ENCODE measurements around the gene MYBBP1A. TPM values are rescaled to one million over a fixed set of nuclear protein-coding genes. Genes with fewer than 3 reads are reported as not detected.
A peak's percentile ranks its signal among the peaks of the same experiment; 100 is the strongest.

MYBBP1A gene
- total RNA-seq, 2 experiments from 2014 or later, result 72.4 to 94.3 TPM

GRCh38 chr17:4539576-4540223, 15.5 kb downstream of the MYBBP1A start:
- peaks cover 5% of the 10 kb centered on the region for H3K36me3 Mint-ChIP-seq
- H3K27ac Mint-ChIP-seq, result no peak overlapping the region
- CTCF ChIA-PET, result interaction anchor here (4.0 kb wide), 1 partner anchor 119 kb away, joined by 23 read pairs; no protein-coding TSS in a partner anchor
- DNase-seq, result no peak
- no peaks in the 10 kb centered on the region for H3K27me3 Mint-ChIP-seq
- ATAC-seq, result no peak
- H3K4me3 Mint-ChIP-seq, result no peak overlapping the region
- no peaks in the 10 kb centered on the region for H3K9me3 Mint-ChIP-seq (ENCODE audit: low read depth)
- H3K4me1 Mint-ChIP-seq, result no peaks in the 10 kb centered on the region

- Mint-ChIP-seq H3K36me3 (peaks cover 5% of the 10 kb centered on the region), H3K4me1 (no peaks in the 10 kb centered on the region), H3K4me3 (no peak overlapping the region), H3K27ac (no peak overlapping the region), H3K27me3 (no peaks in the 10 kb centered on the region), H3K9me3 (ENCODE audit: low read depth) (no peaks in the 10 kb centered on the region)
- DNase-seq, result no peak
- ATAC-seq, result no peak
- CTCF ChIA-PET, result interaction anchor here (4.0 kb wide), 1 partner anchor 118 kb away, joined by 23 read pairs; no protein-coding TSS in a partner anchor
These were observed 16.2 kb downstream of the MYBBP1A start for GRCh38 chr17:4539025-4539424.

- no peak overlapping the region for H3K27ac Mint-ChIP-seq
- H3K4me3 Mint-ChIP-seq, result no peak overlapping the region
- CTCF ChIA-PET, result interaction anchor here (0.5 to 4.0 kb wide), 2 partner anchors 118 to 161 kb away, joined by 3 to 23 read pairs; no protein-coding TSS in a partner anchor
- peaks cover 3% of the 10 kb centered on the region for H3K36me3 Mint-ChIP-seq
- DNase-seq, result no peak
- peaks cover 5% of the 10 kb centered on the region for H3K4me1 Mint-ChIP-seq
- ATAC-seq, result no peak
- H3K27me3 Mint-ChIP-seq, result no peaks in the 10 kb centered on the region
- no peaks in the 10 kb centered on the region for H3K9me3 Mint-ChIP-seq (ENCODE audit: low read depth)
These were observed 16.8 kb downstream of the MYBBP1A start for GRCh38 chr17:4538236-4539002.

GRCh38 chr17:4537451-4538235, 17.5 kb downstream of the MYBBP1A start:
- Mint-ChIP-seq H3K27me3 (no peaks in the 10 kb centered on the region), H3K4me1 (peaks cover 6% of the 10 kb centered on the region), H3K9me3 (ENCODE audit: low read depth) (no peaks in the 10 kb centered on the region), H3K4me3 (no peak overlapping the region), H3K27ac (no peak overlapping the region), H3K36me3 (peaks cover 3% of the 10 kb centered on the region)
- DNase-seq (no peak), ATAC-seq (no peak)
- CTCF ChIA-PET, result interaction anchor here (0.5 to 4.0 kb wide), 3 partner anchors 29 to 160 kb away, joined by 3 to 23 read pairs (median 3); no protein-coding TSS in a partner anchor

- DNase-seq (no peak), ATAC-seq (no peak)
- Mint-ChIP-seq H3K4me3 (no peak overlapping the region), H3K4me1 (peaks cover 6% of the 10 kb centered on the region), H3K9me3 (ENCODE audit: low read depth) (no peaks in the 10 kb centered on the region), H3K27ac (no peak overlapping the region), H3K27me3 (peaks cover 2% of the 10 kb centered on the region), H3K36me3 (peaks cover 3% of the 10 kb centered on the region)
- CTCF ChIA-PET, result interaction anchor here (1.1 to 4.0 kb wide), 3 partner anchors 13 to 116 kb away, joined by 3 to 23 read pairs (median 3); no protein-coding TSS in a partner anchor
These were observed 18.3 kb downstream of the MYBBP1A start for GRCh38 chr17:4536742-4537411.

GRCh38 chr17:4536259-4536741, 18.9 kb downstream of the MYBBP1A start:
- Mint-ChIP-seq H3K27me3 (peaks cover 2% of the 10 kb centered on the region), H3K36me3 (peaks cover 3% of the 10 kb centered on the region), H3K27ac (no peak overlapping the region), H3K4me3 (no peak overlapping the region), H3K4me1 (peaks cover 6% of the 10 kb centered on the region), H3K9me3 (ENCODE audit: low read depth) (no peaks in the 10 kb centered on the region)
- CTCF ChIA-PET, result interaction anchor here (1.1 to 4.0 kb wide), 3 partner anchors 13 to 116 kb away, joined by 3 to 23 read pairs (median 3); no protein-coding TSS in a partner anchor
- ATAC-seq (no peak), DNase-seq (no peak)

- CTCF ChIA-PET, result no interaction called here
- Mint-ChIP-seq H3K36me3 (peaks cover 3% of the 10 kb centered on the region), H3K27me3 (peaks cover 2% of the 10 kb centered on the region), H3K4me3 (no peak overlapping the region), H3K4me1 (peaks cover 6% of the 10 kb centered on the region), H3K9me3 (ENCODE audit: low read depth) (no peaks in the 10 kb centered on the region), H3K27ac (no peak overlapping the region)
- DNase-seq (no peak), ATAC-seq (no peak)
These were observed 19.4 kb downstream of the MYBBP1A start for GRCh38 chr17:4535667-4536258.

- CTCF ChIA-PET, result no interaction called here
- no peak overlapping the region for H3K4me3 Mint-ChIP-seq
- peaks cover 6% of the 10 kb centered on the region for H3K4me1 Mint-ChIP-seq
- DNase-seq, result no peak
- peaks cover 2% of the 10 kb centered on the region for H3K27me3 Mint-ChIP-seq
- peaks cover 3% of the 10 kb centered on the region for H3K36me3 Mint-ChIP-seq
- H3K27ac Mint-ChIP-seq, result no peak overlapping the region
- ATAC-seq, result no peak
- H3K9me3 Mint-ChIP-seq (ENCODE audit: low read depth), result no peaks in the 10 kb centered on the region
These were observed 20.1 kb downstream of the MYBBP1A start for GRCh38 chr17:4534928-4535666.

GRCh38 chr17:4534515-4534914, 20.7 kb downstream of the MYBBP1A start:
- peaks cover 3% of the 10 kb centered on the region for H3K27me3 Mint-ChIP-seq
- H3K4me1 Mint-ChIP-seq, result peaks cover 6% of the 10 kb centered on the region
- DNase-seq, result no peak
- CTCF ChIA-PET, result no interaction called here
- no peak overlapping the region for H3K4me3 Mint-ChIP-seq
- ATAC-seq, result no peak
- H3K36me3 Mint-ChIP-seq, result no peaks in the 10 kb centered on the region
- no peaks in the 10 kb centered on the region for H3K9me3 Mint-ChIP-seq (ENCODE audit: low read depth)
- no peak overlapping the region for H3K27ac Mint-ChIP-seq

- no peak overlapping the region for H3K4me3 Mint-ChIP-seq
- H3K36me3 Mint-ChIP-seq, result no peaks in the 10 kb centered on the region
- ATAC-seq, result no peak
- DNase-seq, result peak; percentile 47
- CTCF ChIA-PET, result no interaction called here
- no peaks in the 10 kb centered on the region for H3K9me3 Mint-ChIP-seq (ENCODE audit: low read depth)
- no peak overlapping the region for H3K27ac Mint-ChIP-seq
- H3K4me1 Mint-ChIP-seq, result peaks cover 6% of the 10 kb centered on the region
- peaks cover 5% of the 10 kb centered on the region for H3K27me3 Mint-ChIP-seq
These were observed 21.4 kb downstream of the MYBBP1A start for GRCh38 chr17:4533523-4534504.

- Mint-ChIP-seq H3K9me3 (ENCODE audit: low read depth) (no peaks in the 10 kb centered on the region), H3K4me3 (no peak overlapping the region)
- CTCF ChIA-PET, result interaction anchor here (1.0 kb wide), 1 partner anchor 112 kb away, joined by 4 read pairs; no protein-coding TSS in a partner anchor
These were observed 22.2 kb downstream of the MYBBP1A start for GRCh38 chr17:4532860-4533522.

More at GRCh38 chr17:4532860-4533522, 22.2 kb downstream of the MYBBP1A start:
- no peak overlapping the region for H3K27ac Mint-ChIP-seq
- H3K36me3 Mint-ChIP-seq, result no peaks in the 10 kb centered on the region
- H3K4me1 Mint-ChIP-seq, result peaks cover 6% of the 10 kb centered on the region
- DNase-seq (no peak), ATAC-seq (no peak)
- peaks cover 5% of the 10 kb centered on the region for H3K27me3 Mint-ChIP-seq

All from activated CD8-positive, alpha-beta memory T cell treated with anti-CD3 and anti-CD28 coated beads, Interleukin-2, amount 10 ng/mL, durations not matched to agents 7 days and 5 days (primary cell).